Measurements from ENCODE around the gene TFAP2A.

DNA sequence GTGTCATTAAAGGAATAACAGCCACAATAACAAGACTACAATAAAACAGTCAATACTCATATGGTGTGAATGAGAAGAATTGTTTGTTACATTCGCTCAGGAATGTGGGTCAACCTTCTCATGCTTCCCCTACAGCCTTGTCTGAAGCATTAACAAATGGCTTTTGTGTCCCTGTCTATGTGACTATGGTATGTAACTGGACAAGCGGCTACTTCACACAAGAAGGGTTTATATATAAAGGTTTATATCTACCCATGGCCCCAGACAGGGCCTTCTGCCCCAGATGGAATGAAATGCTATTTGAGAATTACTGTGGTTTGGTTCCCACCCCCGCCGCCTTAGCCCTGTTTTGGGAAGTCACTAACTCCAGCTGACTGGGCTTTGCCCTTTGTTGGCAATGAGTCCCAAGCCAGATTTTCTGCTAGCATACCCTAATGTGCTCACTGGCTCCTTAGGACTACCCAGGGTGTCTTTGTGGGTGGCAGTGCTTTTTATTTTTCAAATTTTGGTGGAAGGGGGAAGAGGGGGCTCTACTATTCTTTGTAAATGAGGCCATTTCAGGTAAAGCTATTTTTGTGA, 39.4 kb downstream of the TFAP2A start:
- TF ChIP-seq CTCF (IDR thresholded peaks at IDR 0.05) (no peak), FOXP1 (CRISPR knock-in tag; IDR thresholded peaks at IDR 0.05; ENCODE audit: borderline replicate concordance) (no peak), E2F1 (CRISPR knock-in tag; IDR thresholded peaks at IDR 0.05) (no peak), NFE2L1 (CRISPR knock-in tag; IDR thresholded peaks at IDR 0.05) (no peak), OVOL2 (CRISPR knock-in tag; IDR thresholded peaks at IDR 0.05; ENCODE audit: borderline replicate concordance) (no peak), ESRRA (CRISPR knock-in tag; IDR thresholded peaks at IDR 0.05; ENCODE audit: borderline replicate concordance) (no peak), CREM (CRISPR knock-in tag; IDR thresholded peaks at IDR 0.05) (no peak), ZMAT4 (CRISPR knock-in tag; IDR thresholded peaks at IDR 0.05) (no peak)
- TF ChIP-seq, protein P1, sequence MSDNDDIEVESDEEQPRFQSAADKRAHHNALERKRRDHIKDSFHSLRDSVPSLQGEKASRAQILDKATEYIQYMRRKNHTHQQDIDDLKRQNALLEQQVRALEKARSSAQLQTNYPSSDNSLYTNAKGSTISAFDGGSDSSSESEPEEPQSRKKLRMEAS (CRISPR knock-in tag; IDR thresholded peaks at IDR 0.05): no peak
- TF ChIP-seq, protein P2, sequence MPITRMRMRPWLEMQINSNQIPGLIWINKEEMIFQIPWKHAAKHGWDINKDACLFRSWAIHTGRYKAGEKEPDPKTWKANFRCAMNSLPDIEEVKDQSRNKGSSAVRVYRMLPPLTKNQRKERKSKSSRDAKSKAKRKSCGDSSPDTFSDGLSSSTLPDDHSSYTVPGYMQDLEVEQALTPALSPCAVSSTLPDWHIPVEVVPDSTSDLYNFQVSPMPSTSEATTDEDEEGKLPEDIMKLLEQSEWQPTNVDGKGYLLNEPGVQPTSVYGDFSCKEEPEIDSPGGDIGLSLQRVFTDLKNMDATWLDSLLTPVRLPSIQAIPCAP (CRISPR knock-in tag; IDR thresholded peaks at IDR 0.05): no peak
- TF ChIP-seq, protein P3, sequence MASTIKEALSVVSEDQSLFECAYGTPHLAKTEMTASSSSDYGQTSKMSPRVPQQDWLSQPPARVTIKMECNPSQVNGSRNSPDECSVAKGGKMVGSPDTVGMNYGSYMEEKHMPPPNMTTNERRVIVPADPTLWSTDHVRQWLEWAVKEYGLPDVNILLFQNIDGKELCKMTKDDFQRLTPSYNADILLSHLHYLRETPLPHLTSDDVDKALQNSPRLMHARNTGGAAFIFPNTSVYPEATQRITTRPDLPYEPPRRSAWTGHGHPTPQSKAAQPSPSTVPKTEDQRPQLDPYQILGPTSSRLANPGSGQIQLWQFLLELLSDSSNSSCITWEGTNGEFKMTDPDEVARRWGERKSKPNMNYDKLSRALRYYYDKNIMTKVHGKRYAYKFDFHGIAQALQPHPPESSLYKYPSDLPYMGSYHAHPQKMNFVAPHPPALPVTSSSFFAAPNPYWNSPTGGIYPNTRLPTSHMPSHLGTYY (CRISPR knock-in tag; IDR thresholded peaks at IDR 0.05): no peak

Measured in WTC11 (cell line).